Lower leg skin (tissue), 4 donors: ENCODE data around the gene POFUT1. TPM values are rescaled to one million over a fixed set of nuclear protein-coding genes. Genes with fewer than 3 reads are reported as not detected.

Experiments
- DNase-seq, 2 donors: peaks; one replicate each; pipeline ENCODE4 v3.0.0-alpha.2; 2019; ENCODE audit warnings: low spot score in 2 of 2
- H3K4me3 ChIP-seq: fragments of 200-600 bp; sonication (generic); 2 replicates; pipeline ENCODE4 v1.5.1; 2017; ENCODE audit warnings: mild to moderate bottlenecking, low read depth; ENCODE audit not compliant: poor library complexity, severe bottlenecking
- CTCF ChIP-seq, 3 donors: fragments of 450-650 bp; IDR thresholded peaks; one replicate each; pipeline ENCODE4 v1.5.1; 2016; ENCODE audit warnings: antibody characterized with exemption in 3 of 3, mild to moderate bottlenecking in 3 of 3, moderate library complexity in 2 of 3
- POLR2A ChIP-seq, 2 donors: fragments of 450-650 bp; IDR thresholded peaks; one replicate each; pipeline ENCODE4 v1.6.1; 2016 to 2017; ENCODE audit warnings: antibody characterized with exemption in 2 of 2, mild to moderate bottlenecking in 1 of 2, moderate library complexity in 1 of 2
- WGBS, 2 donors: methylation state at CpG; one replicate each; pipeline ENCODE4 v1.1.5; 2018; 5-methylcytosine and 5-hydroxymethylcytosine counted together
- intact Hi-C: fragments of 100-400 bp; cut with DNase I; formaldehyde crosslinking; loops from one replicate; pipeline ENCODE4 v1.15.0; 2023; ENCODE audit warnings: low total_unique reads
- total RNA-seq, 4 donors: library from RNA; depleted of rRNA; stranded (reverse); fragments of >200 nt; gene quantifications; one replicate each; pipeline ENCODE4 v1.1.0, GENCODE V29; 2016

The POFUT1 gene
- total RNA-seq, 4 donors from 2014 or later = 15.6 to 29.7 (median 21.6) TPM

GRCh38 chr20:32236819-32237218 is 29.1 kb downstream of the POFUT1 start:
- no peak for DNase-seq
- H3K4me3 ChIP-seq = no peak overlapping the region
- TF ChIP-seq POLR2A (IDR thresholded peaks at IDR 0.05) (no peak), CTCF (IDR thresholded peaks at IDR 0.05) (no peak)
- intact Hi-C loops = no loop called here
- WGBS, 2 donors = 93 to 98% methylated on average over 2 of the region's 2 CpGs

- H3K4me3 ChIP-seq = no peak overlapping the region
- DNase-seq = no peak
- no peak for TF ChIP-seq POLR2A (IDR thresholded peaks at IDR 0.05)
- TF ChIP-seq CTCF (IDR thresholded peaks at IDR 0.05) = no peak
- WGBS, 2 donors = 90 to 91% methylated on average over 6 of the region's 6 CpGs
- intact Hi-C loops = no loop called here
Observed at GRCh38 chr20:32237419-32237818, 29.7 kb downstream of the POFUT1 start.

GRCh38 chr20:32238483-32239425 is 31.1 kb downstream of the POFUT1 start:
- TF ChIP-seq CTCF (IDR thresholded peaks at IDR 0.05) (no peak), POLR2A (IDR thresholded peaks at IDR 0.05) (no peak)
- H3K4me3 ChIP-seq = no peak overlapping the region
- no peak for DNase-seq
- WGBS, 2 donors = 80 to 85% methylated on average over 5 to 9 of the region's 9 CpGs
- intact Hi-C loops = no loop called here

- intact Hi-C loops = no loop called here
- 0% methylated on average over 1 of the region's 1 CpG for WGBS, 2 donors
- H3K4me3 ChIP-seq = no peak overlapping the region
- no peak for TF ChIP-seq POLR2A (IDR thresholded peaks at IDR 0.05)
- TF ChIP-seq CTCF (IDR thresholded peaks at IDR 0.05) = no peak
- DNase-seq = no peak
Observed at GRCh38 chr20:32240205-32240604, 32.5 kb downstream of the POFUT1 start.

- WGBS, 2 donors = 85 to 90% methylated on average over 4 of the region's 4 CpGs
- H3K4me3 ChIP-seq = no peak overlapping the region
- intact Hi-C loops = no loop called here
- TF ChIP-seq POLR2A (IDR thresholded peaks at IDR 0.05) = no peak
- no peak for TF ChIP-seq CTCF (IDR thresholded peaks at IDR 0.05)
- no peak for DNase-seq
Observed at GRCh38 chr20:32241807-32242206, 34.1 kb downstream of the POFUT1 start.
